Psoas muscle (tissue), 8 donors: ENCODE results near the gene PKD1. TPM values are rescaled to one million over a fixed set of nuclear protein-coding genes. Genes with fewer than 3 reads are reported as not detected.

Source experiments
- ATAC-seq, 4 donors: fragments of 200-7000 bp; cut with Tn5 transposase; one replicate each; pipeline ENCODE4 v1.9.1; 2020; ENCODE audit warnings: moderate library complexity in 3 of 4, mild to moderate bottlenecking in 2 of 4
- DNase-seq, 2 donors: peaks; one replicate each; pipeline ENCODE4 v3.0.0-alpha.2; 2020
- H3K27ac ChIP-seq: fragments of 200-600 bp; one replicate; pipeline ENCODE4 v1.8.0; 2022
- H3K27me3 ChIP-seq, 3 donors: fragments of 200-600 bp in 1 of 3; one replicate each; pipeline versions ENCODE4 v1.6.1 to v1.8.0; 2013 to 2022; ENCODE audit warnings: low read length in 2 of 3, mild to moderate bottlenecking in 2 of 3, moderate library complexity in 1 of 3; ENCODE audit not compliant: insufficient read depth in 3 of 3
- H3K36me3 ChIP-seq, 2 donors: fragments of 200-600 bp in 1 of 2; one replicate each; pipeline versions ENCODE4 v1.6.1 to v1.8.0; 2013 to 2022; ENCODE audit warnings: low read depth in 1 of 2, mild to moderate bottlenecking in 1 of 2, moderate library complexity in 1 of 2; ENCODE audit not compliant: insufficient read depth in 1 of 2
- H3K4me1 ChIP-seq: fragments of 200-600 bp; one replicate; pipeline ENCODE4 v1.8.0; 2022
- H3K4me3 ChIP-seq: fragments of 200-600 bp; one replicate; pipeline ENCODE4 v1.8.0; 2022; ENCODE audit warnings: mild to moderate bottlenecking
- H3K9me3 ChIP-seq: fragments of 200-600 bp; one replicate; pipeline ENCODE4 v1.8.0; 2022
- WGBS, 3 donors: extraction: QIAGEN DNeasy Blood & Tissue Kit; methylation state at CpG; one replicate each; pipeline versions ENCODE4 v1.1.6 to v1.1.7; 2013; 5-methylcytosine and 5-hydroxymethylcytosine counted together
- intact Hi-C, 2 donors: fragments of 100-400 bp; cut with DNase I; formaldehyde crosslinking; loops; one replicate each; pipeline versions ENCODE4 v1.11.0 to v1.14.2; 2022
- polyA plus RNA-seq, 3 donors: library from polyadenylated mRNA; stranded (reverse); fragments of 200-250 nt; gene quantifications; one replicate each; pipeline ENCODE4 v1.2.3, GENCODE V29; 2013
- total RNA-seq, 4 donors: library from RNA; stranded (reverse); fragmentation: NEBNext Ultra II Directional in 2 of 4; extraction: Animal tissue kit (Norgen Biotek cat#: 25700) in 2 of 4; gene quantifications; one replicate each; pipeline versions ENCODE4 v1.2.1 to v1.2.4, GENCODE V29; 2021 to 2023
- TF ChIP-seq, protein P1 (sequence below): fragments of 200-600 bp; IDR thresholded peaks from one replicate; pipeline ENCODE4 v1.8.0; 2022; ENCODE audit warnings: antibody characterized with exemption
- donor health status: healthy with polysubstance abuse.
- donor health status: DM: no; HTN: no; CAD: no; lungs with moderate emphysema.
- donor health status: Bipolar disorder and iron deficiency.
- donor health status: healthy.
- donor health status: DM: yes; HTN: yes; CAD: no.
- donor health status: DM: no; HTN: no; CAD: no.
- donor health status: DM: no; HTN: no; CAD: no.
- donor health status: DM: yes; HTN: yes; CAD: no.

Gene PKD1
- total and polyA plus RNA-seq, 7 donors: 33.9 to 123 (median 74.1) TPM

DNA sequence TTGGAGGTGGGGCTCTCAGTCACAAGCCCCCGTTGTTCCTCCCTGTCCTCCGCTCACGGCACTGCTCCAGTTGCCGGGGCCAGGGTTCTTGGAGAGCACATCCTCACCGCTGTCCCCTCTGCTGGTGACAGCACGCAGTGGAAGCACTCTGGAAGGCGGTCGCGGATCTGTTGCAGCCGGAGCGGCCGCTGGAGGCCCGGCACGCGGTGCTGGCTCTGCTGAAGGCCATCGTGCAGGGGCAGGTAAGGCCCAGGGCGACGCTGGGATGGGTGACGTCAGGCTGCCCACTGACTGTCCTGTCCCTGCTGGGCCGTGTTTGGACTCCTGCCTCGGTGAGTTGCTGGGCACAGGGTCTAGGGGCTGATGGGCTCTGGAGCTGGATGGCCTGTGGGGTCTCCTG, 82.5 kb downstream of the PKD1 start:
- no peak overlapping the region for H3K27ac ChIP-seq
- intact Hi-C loops: no loop called here
- peaks cover 7% of the 10 kb centered on the region for H3K4me1 ChIP-seq
- no peaks in the 10 kb centered on the region for H3K9me3 ChIP-seq
- WGBS, 3 donors: 96 to 97% (median 96%) methylated on average over 21 of the region's 21 CpGs
- DNase-seq (no peak), ATAC-seq (no peak)
- TF ChIP-seq, protein P1, sequence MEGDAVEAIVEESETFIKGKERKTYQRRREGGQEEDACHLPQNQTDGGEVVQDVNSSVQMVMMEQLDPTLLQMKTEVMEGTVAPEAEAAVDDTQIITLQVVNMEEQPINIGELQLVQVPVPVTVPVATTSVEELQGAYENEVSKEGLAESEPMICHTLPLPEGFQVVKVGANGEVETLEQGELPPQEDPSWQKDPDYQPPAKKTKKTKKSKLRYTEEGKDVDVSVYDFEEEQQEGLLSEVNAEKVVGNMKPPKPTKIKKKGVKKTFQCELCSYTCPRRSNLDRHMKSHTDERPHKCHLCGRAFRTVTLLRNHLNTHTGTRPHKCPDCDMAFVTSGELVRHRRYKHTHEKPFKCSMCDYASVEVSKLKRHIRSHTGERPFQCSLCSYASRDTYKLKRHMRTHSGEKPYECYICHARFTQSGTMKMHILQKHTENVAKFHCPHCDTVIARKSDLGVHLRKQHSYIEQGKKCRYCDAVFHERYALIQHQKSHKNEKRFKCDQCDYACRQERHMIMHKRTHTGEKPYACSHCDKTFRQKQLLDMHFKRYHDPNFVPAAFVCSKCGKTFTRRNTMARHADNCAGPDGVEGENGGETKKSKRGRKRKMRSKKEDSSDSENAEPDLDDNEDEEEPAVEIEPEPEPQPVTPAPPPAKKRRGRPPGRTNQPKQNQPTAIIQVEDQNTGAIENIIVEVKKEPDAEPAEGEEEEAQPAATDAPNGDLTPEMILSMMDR: no peak
- H3K36me3 ChIP-seq: peaks cover 0 to 73% of the 10 kb centered on the region in 2 donors
- H3K27me3 ChIP-seq: no peaks in the 10 kb centered on the region
- no peak overlapping the region for H3K4me3 ChIP-seq

DNA sequence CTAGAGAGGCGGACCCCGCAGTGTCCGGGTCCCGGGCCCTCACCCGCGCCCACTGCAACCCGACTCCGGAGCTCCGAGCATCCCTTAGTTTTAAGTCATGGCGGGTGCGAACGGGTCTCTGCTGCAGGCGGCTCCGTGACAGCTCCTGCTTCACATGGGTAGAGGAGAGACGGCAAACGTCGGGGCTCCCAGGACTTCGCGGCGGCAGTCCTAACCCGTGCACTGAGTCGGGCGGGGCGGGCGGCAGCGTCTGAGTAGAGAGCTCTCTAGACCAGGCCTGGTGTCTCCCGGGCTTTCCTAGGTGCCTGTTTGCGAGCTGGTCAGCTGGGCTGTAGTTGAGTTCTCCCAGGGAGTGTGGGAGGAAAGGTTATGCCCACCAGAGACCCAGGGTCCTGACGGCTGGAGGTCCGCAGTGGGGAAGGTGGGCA, 87.6 kb downstream of the PKD1 start:
- H3K9me3 ChIP-seq: no peaks in the 10 kb centered on the region
- H3K36me3 ChIP-seq: peaks cover 0 to 32% of the 10 kb centered on the region in 2 donors
- 1% methylated on average over 27 to 30 of the region's 30 CpGs for WGBS, 3 donors
- peak overlapping the region; percentile 80 for H3K4me3 ChIP-seq
- no peak for DNase-seq
- peaks cover 19% of the 10 kb centered on the region for H3K4me1 ChIP-seq
- H3K27ac ChIP-seq: peak overlapping the region; percentile 70
- intact Hi-C loops: no loop called here
- no peaks in the 10 kb centered on the region for H3K27me3 ChIP-seq
- ATAC-seq: peak in 1 of 4 donors; percentile 44
- TF ChIP-seq, protein P1: no peak

DNA sequence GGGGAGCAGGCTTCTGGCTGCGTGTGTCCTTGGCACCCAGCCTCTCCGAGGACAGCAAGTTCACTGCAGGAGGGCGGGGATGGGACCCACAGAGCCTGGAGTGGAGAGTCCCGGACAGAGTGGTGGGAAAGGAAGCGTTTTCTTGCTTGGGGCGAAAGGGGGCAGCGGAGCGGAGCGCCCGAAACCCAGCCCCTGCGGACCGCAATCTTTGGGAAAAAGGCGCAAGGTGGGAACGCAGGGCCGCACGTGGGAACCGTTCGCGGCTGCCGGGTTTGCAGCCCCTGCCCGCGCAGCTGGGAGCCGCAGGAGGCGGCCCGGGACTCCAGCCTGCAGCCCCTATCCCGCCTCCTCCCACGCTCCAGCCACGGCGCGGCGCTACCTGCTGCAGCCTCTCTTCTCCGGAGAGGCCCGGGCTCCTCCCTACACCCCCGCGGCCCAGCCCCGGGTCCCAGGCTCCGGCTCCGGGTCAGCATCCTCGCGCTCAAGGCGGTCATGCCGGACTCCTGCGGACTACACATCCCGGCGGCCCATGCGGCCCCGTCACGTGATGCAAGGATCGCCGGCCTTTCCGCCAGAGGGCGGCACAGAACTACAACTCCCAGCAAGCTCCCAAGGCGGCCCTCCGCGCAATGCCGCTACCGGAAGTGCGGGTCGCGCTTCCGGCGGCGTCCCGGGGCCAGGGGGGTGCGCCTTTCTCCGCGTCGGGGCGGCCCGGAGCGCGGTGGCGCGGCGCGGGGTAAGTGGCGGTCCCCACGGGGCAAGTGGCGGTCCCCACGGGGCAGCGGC, 88.2 kb downstream of the PKD1 start, which contains the start of the genes NTHL1 and TSC2:
NTHL1 (minus strand) TSS at position 505 of the 786 bp plus-strand sequence; CDS start at position 494, 11 bp downstream.
TSC2 (plus strand) TSS at position 656 of the 786 bp plus-strand sequence. CDS start 631 bp downstream, outside the sequence.
- DNase-seq (peak; percentile 97 to 98), ATAC-seq (peak; percentile 98 to 100 (median 98))
- Histone ChIP-seq H3K36me3 (peaks cover 0 to 26% of the 10 kb centered on the region in 2 donors), H3K27me3 (no peaks in the 10 kb centered on the region), H3K9me3 (no peaks in the 10 kb centered on the region), H3K4me1 (peaks cover 19% of the 10 kb centered on the region), H3K4me3 (peak within 1 kb of the TSS; percentile 80), H3K27ac (peak within 1 kb of the TSS; percentile 70)
- intact Hi-C loops: no loop called here
- WGBS, 3 donors: 0 to 1% (median 1%) methylated on average over 37 to 81 of the region's 81 CpGs
- TF ChIP-seq, protein P1: peak; percentile 41

DNA sequence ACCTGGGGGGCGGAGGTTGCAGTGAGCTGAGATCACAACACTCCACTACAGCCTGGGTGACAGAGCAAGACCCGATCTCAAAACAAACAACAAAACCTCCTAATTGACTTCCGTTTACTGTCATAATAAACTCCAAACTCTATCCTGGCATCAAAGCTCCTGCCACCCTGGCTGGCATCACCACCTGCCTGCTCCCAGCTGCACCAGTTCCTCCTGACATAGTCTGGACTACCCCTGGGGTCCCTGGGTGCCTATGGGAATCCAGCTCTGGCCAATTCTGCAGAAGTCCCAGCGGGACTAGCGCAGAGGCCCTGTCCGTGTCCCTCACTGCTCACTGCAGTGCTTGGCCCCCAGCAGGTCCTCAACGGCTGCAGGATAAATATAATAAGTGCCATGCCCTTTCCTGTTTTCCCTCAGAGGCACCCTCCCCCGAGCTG, 88.8 kb downstream of the PKD1 start:
- TF ChIP-seq, protein P1: no peak
- H3K27ac ChIP-seq: peak overlapping the region; percentile 70
- ATAC-seq (peak in 1 of 4 donors; percentile 5), DNase-seq (no peak)
- no peaks in the 10 kb centered on the region for H3K9me3 ChIP-seq
- H3K27me3 ChIP-seq: no peaks in the 10 kb centered on the region
- peaks cover 0 to 20% of the 10 kb centered on the region in 2 donors for H3K36me3 ChIP-seq
- H3K4me3 ChIP-seq: peak overlapping the region; percentile 80
- intact Hi-C loops: no loop called here
- WGBS, 3 donors: 20 to 25% (median 23%) methylated on average over 8 of the region's 8 CpGs
- H3K4me1 ChIP-seq: peaks cover 19% of the 10 kb centered on the region
